Small intestine (tissue), 7 donors: ENCODE data around the gene PACSIN1. TPM values are rescaled to one million over a fixed set of nuclear protein-coding genes. Genes with fewer than 3 reads are reported as not detected.

Experiments
- DNase-seq, 2 donors: peaks; one replicate each; pipeline versions ENCODE4 v3.0.0 to v3.0.0-alpha.2; 2013
- FAIRE-seq: peaks from 2 replicates; lab custom pipeline; 2012; peaks lifted over from hg19 to GRCh38; lab: Jason Lieb, UNC
- H3K27ac ChIP-seq, 3 donors: one replicate each; pipeline ENCODE4 v1.5.1; 2013; ENCODE audit warnings: low read length in 2 of 3, mild to moderate bottlenecking in 2 of 3, control low read depth in 1 of 3, inconsistent platforms in 1 of 3, low read depth in 1 of 3, moderate library complexity in 1 of 3
- H3K27me3 ChIP-seq, 3 donors: one replicate each; pipeline ENCODE4 v1.6.1; 2013; ENCODE audit warnings: low read length in 3 of 3, inconsistent platforms in 1 of 3; ENCODE audit not compliant: control insufficient read depth in 3 of 3, insufficient read depth in 3 of 3
- H3K36me3 ChIP-seq, 3 donors: one replicate each; pipeline ENCODE4 v1.6.1; 2013; ENCODE audit warnings: low read length in 3 of 3, inconsistent platforms in 1 of 3, low read depth in 1 of 3, mild to moderate bottlenecking in 1 of 3, moderate library complexity in 1 of 3; ENCODE audit not compliant: control insufficient read depth in 3 of 3, insufficient read depth in 2 of 3
- H3K4me1 ChIP-seq, 3 donors: one replicate each; pipeline ENCODE4 v1.6.1; 2013; ENCODE audit warnings: low read length in 2 of 3, inconsistent platforms in 1 of 3, low read depth in 1 of 3, mild to moderate bottlenecking in 1 of 3, moderate library complexity in 1 of 3; ENCODE audit not compliant: control insufficient read depth in 3 of 3, insufficient read depth in 2 of 3
- H3K4me3 ChIP-seq, 3 donors: one replicate each; pipeline ENCODE4 v1.5.1; 2013; ENCODE audit warnings: low read length in 3 of 3, control low read depth in 1 of 3, inconsistent platforms in 1 of 3, low read depth in 1 of 3, mild to moderate bottlenecking in 1 of 3, moderate library complexity in 1 of 3
- H3K9me3 ChIP-seq, 2 donors: one replicate each; pipeline ENCODE4 v1.6.1; 2013; ENCODE audit warnings: low read depth in 1 of 2, low read length in 1 of 2; ENCODE audit not compliant: control insufficient read depth in 2 of 2, insufficient read depth in 1 of 2
- WGBS, 3 donors: extraction: QIAGEN DNeasy Blood & Tissue Kit; methylation state at CpG; one replicate each; pipeline ENCODE4 v1.1.7; 2013; 5-methylcytosine and 5-hydroxymethylcytosine counted together
- polyA plus RNA-seq, 4 donors: library from polyadenylated mRNA; stranded (reverse) in 3 of 4; unstranded in 1 of 4; fragments of 200-250 nt in 3 of 4; fragments of 120-200 nt in 1 of 4; gene quantifications; one replicate each; pipeline versions ENCODE4 v1.2.1 to v1.2.3, GENCODE V29; 2013
- donor health status: healthy with polysubstance abuse.
- donor health status: control.
- donor health status: control.
- donor health status: Bipolar disorder and iron deficiency.
- donor health status: healthy.

Gene PACSIN1
- polyA plus RNA-seq, 4 donors, result 0.19 to 1.6 TPM; not detected in 2

- Histone ChIP-seq H3K27me3 (peaks cover 0 to 22% (median 6%) of the 10 kb centered on the region in 3 donors), H3K27ac (no peak overlapping the region), H3K9me3 (no peaks in the 10 kb centered on the region), H3K4me3 (no peak overlapping the region), H3K36me3 (no peaks in the 10 kb centered on the region), H3K4me1 (peaks cover 0 to 3% (median 0%) of the 10 kb centered on the region in 3 donors)
- FAIRE-seq (no peak), DNase-seq (peak; percentile 36 to 84)
- 1 to 31% (median 30%) methylated on average over 6 of the region's 6 CpGs for WGBS, 3 donors
Observed at GRCh38 chr6:34462551-34462971, 3.3 kb upstream of the PACSIN1 start.

- no peaks in the 10 kb centered on the region for H3K36me3 ChIP-seq
- peaks cover 0 to 22% (median 6%) of the 10 kb centered on the region in 3 donors for H3K27me3 ChIP-seq
- peaks cover 0 to 3% (median 0%) of the 10 kb centered on the region in 3 donors for H3K4me1 ChIP-seq
- no peak for FAIRE-seq
- 70 to 86% (median 73%) methylated on average over 2 of the region's 2 CpGs for WGBS, 3 donors
- no peak for DNase-seq
- no peaks in the 10 kb centered on the region for H3K9me3 ChIP-seq
- H3K4me3 ChIP-seq, result no peak overlapping the region
- no peak overlapping the region for H3K27ac ChIP-seq
Observed at GRCh38 chr6:34463299-34463698, 2.6 kb upstream of the PACSIN1 start.

GRCh38 chr6:34463849-34464248, 2.0 kb upstream of the PACSIN1 start:
- DNase-seq (no peak), FAIRE-seq (no peak)
- peaks cover 0 to 3% (median 0%) of the 10 kb centered on the region in 3 donors for H3K4me1 ChIP-seq
- peaks cover 0 to 22% (median 6%) of the 10 kb centered on the region in 3 donors for H3K27me3 ChIP-seq
- no peaks in the 10 kb centered on the region for H3K9me3 ChIP-seq
- 69 to 74% (median 72%) methylated on average over 4 of the region's 4 CpGs for WGBS, 3 donors
- H3K27ac ChIP-seq, result no peak overlapping the region
- no peak overlapping the region for H3K4me3 ChIP-seq
- H3K36me3 ChIP-seq, result no peaks in the 10 kb centered on the region

GRCh38 chr6:34466242-34467185, 638 bp downstream of the PACSIN1 start:
- Histone ChIP-seq H3K27ac (no peak overlapping the region), H3K4me1 (peaks cover 0 to 3% (median 0%) of the 10 kb centered on the region in 3 donors), H3K4me3 (peak overlapping the region in 1 of 3 donors; percentile 17), H3K27me3 (peaks cover 0 to 22% (median 6%) of the 10 kb centered on the region in 3 donors), H3K36me3 (no peaks in the 10 kb centered on the region), H3K9me3 (no peaks in the 10 kb centered on the region)
- FAIRE-seq (no peak), DNase-seq (no peak)
- 43 to 60% (median 49%) methylated on average over 23 to 28 of the region's 28 CpGs for WGBS, 3 donors

- H3K27ac ChIP-seq, result no peak overlapping the region
- FAIRE-seq (no peak), DNase-seq (no peak)
- 75 to 88% (median 80%) methylated on average over 4 of the region's 4 CpGs for WGBS, 3 donors
- no peaks in the 10 kb centered on the region for H3K4me1 ChIP-seq
- no peaks in the 10 kb centered on the region for H3K9me3 ChIP-seq
- no peak overlapping the region for H3K4me3 ChIP-seq
- H3K27me3 ChIP-seq, result peaks cover 0 to 22% (median 6%) of the 10 kb centered on the region in 3 donors
- no peaks in the 10 kb centered on the region for H3K36me3 ChIP-seq
Observed at GRCh38 chr6:34468378-34468892, 2.6 kb downstream of the PACSIN1 start.

GRCh38 chr6:34469499-34469898, 3.6 kb downstream of the PACSIN1 start:
- no peak for DNase-seq
- Histone ChIP-seq H3K27ac (no peak overlapping the region), H3K36me3 (no peaks in the 10 kb centered on the region), H3K27me3 (peaks cover 0 to 17% (median 6%) of the 10 kb centered on the region in 3 donors), H3K4me1 (no peaks in the 10 kb centered on the region), H3K4me3 (no peak overlapping the region), H3K9me3 (peaks cover 0 to 6% of the 10 kb centered on the region in 2 donors)
- no peak for FAIRE-seq
- 60 to 72% (median 69%) methylated on average over 3 of the region's 3 CpGs for WGBS, 3 donors

GRCh38 chr6:34472425-34472824, 6.5 kb downstream of the PACSIN1 start:
- H3K9me3 ChIP-seq, result peaks cover 0 to 6% of the 10 kb centered on the region in 2 donors
- 83 to 87% (median 86%) methylated on average over 5 of the region's 5 CpGs for whole genome bisulfite sequencing, 3 donors
- H3K4me3 ChIP-seq, result no peak overlapping the region
- no peaks in the 10 kb centered on the region for H3K4me1 ChIP-seq
- no peaks in the 10 kb centered on the region for H3K27me3 ChIP-seq
- no peak for DNase-seq
- no peak for FAIRE-seq
- H3K36me3 ChIP-seq, result no peaks in the 10 kb centered on the region
- H3K27ac ChIP-seq, result no peak overlapping the region

- 79 to 84% (median 83%) methylated on average over 1 of the region's 1 CpG for WGBS, 3 donors
- H3K27me3 ChIP-seq, result no peaks in the 10 kb centered on the region
- H3K9me3 ChIP-seq, result peaks cover 0 to 6% of the 10 kb centered on the region in 2 donors
- H3K27ac ChIP-seq, result no peak overlapping the region
- H3K36me3 ChIP-seq, result no peaks in the 10 kb centered on the region
- H3K4me1 ChIP-seq, result no peaks in the 10 kb centered on the region
- H3K4me3 ChIP-seq, result no peak overlapping the region
- no peak for FAIRE-seq
- DNase-seq, result no peak
Observed at GRCh38 chr6:34473967-34474366, 8.1 kb downstream of the PACSIN1 start.
